ENCODE data around the gene ESM1.
"Not testable (repeated sequence)": the region's sequence is repeated elsewhere in the genome, so short reads cannot be mapped to it uniquely, and the experiment has no call there.

The ESM1 gene, protein sequence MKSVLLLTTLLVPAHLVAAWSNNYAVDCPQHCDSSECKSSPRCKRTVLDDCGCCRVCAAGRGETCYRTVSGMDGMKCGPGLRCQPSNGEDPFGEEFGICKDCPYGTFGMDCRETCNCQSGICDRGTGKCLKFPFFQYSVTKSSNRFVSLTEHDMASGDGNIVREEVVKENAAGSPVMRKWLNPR

DNA sequence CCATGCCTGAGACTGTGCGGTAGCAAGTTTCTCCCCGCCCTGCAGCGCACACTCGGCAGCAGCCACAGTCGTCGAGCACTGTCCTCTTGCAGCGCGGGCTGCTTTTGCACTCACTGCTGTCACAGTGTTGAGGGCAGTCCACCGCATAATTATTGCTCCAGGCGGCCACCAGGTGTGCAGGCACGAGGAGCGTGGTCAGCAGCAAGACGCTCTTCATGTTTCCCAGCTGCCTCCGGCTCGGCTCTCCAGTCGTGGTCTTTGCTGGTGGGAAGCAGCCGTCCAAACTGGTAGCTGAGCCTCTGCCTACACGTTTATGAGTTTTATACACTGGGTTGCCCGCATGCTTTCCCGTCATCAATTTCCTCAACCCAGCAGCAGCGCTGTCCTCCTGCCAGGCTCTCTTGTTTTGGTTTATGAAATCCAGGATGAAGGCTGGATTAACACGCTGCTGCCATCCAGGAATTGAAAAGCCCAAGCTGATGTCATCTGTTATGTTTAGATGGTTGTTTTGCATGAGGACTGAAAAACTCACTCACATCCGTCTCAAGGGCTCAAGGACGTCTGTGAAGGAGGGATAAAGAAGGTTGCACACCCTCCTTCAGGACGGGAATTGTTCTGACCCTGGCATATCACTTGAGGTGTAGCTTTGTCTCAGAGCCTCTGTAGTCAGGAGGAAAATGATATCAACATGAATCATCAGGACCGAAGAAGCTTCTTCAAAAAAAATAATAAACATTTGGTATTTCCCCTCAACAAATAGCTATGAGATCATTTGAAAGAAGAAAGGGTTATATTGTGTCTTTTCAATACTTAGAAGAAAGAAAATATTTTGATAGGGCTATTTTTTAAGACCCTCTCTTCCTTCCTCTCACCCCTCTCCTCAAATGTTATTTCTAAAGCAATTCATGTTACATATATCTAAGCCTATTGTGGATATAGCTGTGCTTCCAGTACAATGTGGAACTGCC is at the start of gene ESM1:
Gene ESM1, minus strand, starts transcription at position 293 of the 968 bp plus-strand sequence. Its CDS starts 76 bp downstream, at position 217.
- DNase-seq = no peak

DNA sequence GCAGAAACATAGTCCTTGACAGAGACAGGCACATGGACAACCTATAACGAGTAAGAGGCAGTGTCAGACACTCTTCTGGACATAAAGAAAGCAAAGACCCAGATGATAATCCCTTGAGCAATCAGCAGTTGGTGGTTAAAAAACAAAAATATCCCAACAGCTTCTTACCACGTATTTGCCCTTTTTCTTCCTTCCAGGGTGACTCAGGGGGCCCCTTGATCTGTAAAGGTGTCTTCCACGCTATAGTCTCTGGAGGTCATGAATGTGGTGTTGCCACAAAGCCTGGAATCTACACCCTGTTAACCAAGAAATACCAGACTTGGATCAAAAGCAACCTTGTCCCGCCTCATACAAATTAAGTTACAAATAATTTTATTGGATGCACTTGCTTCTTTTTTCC is 48.2 kb upstream of the ESM1 start:
- no peak for DNase-seq

DNA sequence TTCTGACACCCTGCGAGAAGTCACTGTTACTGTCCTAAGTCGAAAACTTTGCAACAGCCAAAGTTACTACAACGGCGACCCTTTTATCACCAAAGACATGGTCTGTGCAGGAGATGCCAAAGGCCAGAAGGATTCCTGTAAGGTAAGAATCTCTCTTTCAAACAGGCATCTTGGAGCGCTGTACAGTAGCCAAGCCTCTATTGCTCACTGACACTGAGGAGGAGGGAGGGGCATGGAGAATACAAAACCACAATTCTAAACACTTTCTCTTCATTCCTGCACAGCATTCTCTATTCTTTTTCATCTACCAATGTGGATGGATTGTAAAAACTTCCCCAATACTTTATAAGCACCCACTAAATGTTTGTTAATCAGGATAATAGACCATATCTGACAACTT is 46.1 kb upstream of the ESM1 start:
- DNase-seq = no peak

DNA sequence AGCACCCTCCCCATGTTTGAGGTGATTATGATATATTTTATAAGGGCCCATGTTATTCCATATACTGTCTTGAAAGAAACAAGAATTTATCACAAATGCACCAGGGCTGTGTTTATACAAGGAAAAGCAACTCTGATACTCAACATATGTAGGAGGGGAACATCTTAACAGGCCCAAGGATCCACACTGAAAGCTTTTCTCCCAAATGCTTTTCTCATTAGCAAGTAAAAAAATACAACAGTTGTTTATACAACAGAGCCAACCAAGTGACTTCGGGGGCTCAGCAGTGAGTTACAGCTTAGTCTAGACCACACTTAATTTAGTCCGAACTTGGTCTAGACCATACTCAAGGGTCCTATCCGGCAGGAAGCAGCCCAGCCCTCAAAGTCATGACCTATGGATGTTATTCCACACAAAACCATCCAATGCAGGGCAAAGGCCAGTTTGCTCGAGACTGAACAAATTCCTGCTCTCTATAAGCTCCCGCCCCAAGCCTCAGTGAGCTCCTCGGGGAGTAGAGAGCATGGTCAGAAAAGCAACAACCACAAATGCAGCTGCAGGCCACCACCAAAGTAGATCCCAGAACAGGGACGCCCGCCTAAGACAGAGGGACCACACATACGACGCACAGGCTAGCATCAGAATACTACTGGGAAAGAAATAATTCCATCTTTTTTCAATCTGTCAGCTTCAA is 45.4 kb upstream of the ESM1 start:
- no peak for DNase-seq

DNA sequence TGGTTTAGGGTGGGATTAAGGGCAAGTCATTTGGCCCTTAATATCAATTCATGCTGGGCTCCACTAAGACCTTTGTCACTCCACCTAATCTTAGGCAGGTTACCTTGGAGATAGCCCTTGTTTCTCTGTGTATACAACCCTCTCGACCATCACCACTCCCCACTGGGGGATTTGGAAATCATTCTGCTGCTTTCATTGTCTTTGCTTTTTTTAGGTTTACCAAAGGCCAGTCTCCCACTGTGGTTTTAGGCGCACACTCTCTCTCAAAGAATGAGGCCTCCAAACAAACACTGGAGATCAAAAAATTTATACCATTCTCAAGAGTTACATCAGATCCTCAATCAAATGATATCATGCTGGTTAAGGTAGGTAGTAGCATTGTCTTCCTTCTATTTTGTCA is 44.8 kb upstream of the ESM1 start:
- DNase-seq = no peak

DNA sequence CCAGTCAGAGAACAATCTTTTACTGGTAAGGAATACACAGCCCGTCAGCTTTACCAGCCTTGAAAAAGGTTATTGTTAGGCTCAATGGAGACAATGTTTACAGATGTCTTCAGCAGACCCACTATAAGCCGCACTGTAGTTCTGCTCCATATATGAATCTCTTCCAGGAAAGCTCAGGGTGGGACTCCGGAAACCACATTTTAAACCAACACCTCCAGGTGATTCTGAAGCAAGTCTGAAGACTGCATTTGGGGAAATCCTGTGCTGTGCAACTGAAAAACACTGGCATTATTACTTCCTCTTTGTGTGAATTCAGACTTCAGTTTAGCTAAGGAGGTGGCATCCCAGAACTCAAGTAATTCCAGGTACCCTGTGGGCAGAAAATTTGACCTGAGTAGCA is 42.2 kb upstream of the ESM1 start:
- DNase-seq = peak; percentile 16

DNA sequence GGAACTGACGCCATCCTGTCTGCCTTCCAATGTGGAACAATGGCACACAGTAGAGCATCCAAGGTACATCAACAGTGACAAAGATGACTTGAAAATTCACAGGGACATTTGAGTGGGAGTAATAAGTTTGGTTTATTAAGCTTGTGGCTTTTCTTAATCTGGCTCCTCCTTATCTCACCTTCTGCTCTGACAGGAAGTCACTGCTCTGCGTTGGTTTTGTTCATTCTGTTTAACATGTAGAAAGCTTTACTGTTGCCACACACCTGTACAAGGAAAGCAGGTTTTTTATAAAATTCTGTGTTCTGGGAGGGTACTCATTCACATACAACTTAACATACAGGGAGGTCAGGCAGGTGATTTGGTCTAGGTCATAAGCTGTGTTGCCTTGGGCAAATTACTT is 37.1 kb upstream of the ESM1 start:
- no peak for DNase-seq

DNA sequence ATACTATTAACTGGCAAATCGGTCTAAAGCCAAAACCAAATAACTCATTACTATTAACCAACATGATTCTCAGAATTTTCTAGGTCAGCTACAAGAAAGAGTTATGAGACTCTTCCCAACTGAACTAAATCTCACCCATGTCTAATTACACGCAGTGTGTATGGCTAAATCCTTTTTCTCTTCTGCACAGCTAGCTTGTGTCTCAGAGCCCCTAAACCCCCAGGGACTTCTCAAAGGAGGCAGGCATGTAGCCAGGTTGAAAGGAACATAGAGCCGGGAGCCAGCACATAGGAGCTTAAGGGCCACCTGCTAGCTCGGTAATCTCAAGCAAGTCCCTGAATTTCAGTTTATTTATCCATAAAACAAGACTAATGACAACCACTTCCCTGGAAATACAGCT is 36.4 kb upstream of the ESM1 start:
- no peak for DNase-seq

DNA sequence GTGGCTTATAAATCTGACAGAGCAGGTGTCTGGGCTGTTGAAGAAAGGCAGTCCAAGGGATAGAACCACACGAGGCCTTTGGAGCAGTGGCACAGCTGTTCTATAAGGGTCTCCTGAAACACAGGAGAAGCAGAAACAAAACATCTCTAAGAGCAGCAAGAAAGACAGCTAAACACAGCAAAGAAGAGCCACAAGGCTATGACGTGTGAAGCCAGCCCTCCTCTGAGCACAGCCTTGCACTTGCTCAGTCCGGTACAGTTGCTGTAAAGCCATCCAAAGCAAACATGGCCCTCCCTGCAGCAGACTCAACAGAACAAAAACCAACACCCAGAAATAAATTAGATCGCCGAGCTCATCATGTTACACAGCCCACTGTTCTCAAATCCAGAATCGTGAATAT is 36.0 kb upstream of the ESM1 start:
- DNase-seq = no peak

DNA sequence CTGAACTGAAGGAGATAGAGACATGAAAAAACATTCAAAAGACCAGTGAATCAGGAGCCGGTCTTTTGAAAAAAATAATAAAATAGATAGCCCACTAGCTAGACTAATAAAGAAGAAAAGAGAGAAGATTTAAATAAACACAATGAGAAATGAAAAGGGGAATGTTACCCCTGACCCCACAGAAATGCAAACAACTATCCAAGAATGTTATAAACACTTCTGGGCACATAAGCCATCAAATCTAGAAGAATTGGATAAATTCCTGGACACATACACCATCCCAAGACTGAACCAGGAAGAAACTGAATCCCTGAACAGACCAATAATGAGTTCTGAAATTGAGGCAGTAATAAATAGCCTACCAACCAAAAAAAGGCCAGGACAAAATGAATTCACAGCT is 24.8 kb upstream of the ESM1 start:
- not testable (repeated sequence) for DNase-seq

DNA sequence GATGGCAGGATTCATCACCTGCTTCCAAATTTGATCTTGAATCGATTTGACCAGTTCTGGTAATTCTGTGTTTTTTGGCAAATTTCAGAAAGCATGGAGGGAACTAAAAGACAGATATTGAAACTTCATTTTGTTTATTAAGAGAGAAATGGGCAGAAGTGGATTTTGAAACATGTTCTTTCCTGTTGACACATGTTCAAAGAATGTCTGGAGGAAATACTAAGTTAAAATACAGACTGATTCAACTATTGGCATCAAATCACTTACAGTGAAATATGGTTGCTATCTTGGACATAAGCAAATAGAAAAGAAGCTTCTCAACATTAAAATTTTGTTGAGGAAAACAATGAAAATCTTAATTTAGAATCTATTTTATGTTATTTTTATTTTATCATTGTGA is 19.3 kb upstream of the ESM1 start:
- DNase-seq = no peak

DNA sequence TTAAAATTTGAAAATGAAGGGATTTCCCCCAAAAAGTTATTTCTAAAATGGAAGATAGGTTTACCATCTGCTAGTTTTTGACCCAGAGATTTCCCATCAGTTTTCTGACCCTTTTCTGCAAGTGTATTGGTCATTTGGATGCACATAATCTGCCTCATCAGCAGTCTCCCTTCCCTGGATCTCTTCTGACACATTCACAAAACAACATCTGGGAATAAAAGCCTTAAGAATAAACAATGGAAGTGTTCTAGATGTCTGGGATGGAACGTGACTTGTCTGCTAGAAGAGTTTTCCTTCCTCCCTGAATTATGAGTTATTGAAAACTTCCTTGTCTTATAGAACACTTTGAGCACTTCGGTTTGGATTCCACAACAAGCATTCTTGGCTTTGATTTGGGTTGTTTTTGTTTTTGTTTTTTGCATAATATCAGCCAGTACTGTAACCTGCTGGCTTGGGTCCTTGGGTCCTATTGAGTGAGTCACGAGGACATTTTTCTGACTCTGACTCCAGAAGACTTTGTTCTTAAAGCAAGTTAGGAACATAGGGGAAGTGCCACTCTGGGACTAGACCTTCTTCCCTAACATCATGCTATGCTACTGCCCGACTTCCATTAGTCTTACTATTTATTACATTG is 18.2 kb upstream of the ESM1 start:
- DNase-seq = no peak

DNA sequence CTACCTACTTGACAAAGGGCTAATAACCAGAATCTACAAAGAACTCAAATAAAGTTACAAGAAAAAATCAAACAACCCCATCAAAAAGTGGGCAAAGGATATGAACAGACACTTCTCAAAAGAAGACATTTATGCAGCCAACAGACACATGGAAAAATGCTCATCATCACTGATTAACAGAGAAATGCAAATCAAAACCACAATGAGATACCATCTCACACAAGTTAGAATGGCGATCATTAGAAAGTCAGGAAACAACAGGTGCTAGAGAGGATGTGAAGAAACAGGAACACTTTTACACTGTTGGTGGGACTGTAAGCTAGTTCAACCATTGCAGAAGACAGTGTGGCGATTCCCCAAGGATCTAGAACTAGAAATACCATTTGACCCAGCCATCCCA is 16.8 kb upstream of the ESM1 start:
- not testable (repeated sequence) for DNase-seq

DNA sequence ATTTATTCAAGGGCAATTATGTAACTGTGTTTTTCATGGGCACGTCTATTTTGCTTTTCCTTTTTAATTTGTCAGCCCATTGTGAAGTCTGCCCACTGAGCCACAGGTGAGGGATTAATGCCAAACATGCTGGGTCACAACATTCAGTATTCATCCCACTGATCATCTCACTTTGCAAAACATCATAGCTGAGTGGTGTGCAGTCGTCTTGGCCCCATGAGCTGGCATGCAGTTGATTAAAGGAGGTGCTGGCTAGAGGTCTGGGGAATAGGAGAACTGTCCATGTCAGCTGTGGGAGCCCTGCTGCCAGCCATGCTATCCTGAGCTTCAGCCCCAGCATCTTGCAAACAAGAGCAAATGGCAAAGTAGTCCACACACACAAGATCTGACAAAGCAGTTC is 11.7 kb upstream of the ESM1 start:
- no peak for DNase-seq

DNA sequence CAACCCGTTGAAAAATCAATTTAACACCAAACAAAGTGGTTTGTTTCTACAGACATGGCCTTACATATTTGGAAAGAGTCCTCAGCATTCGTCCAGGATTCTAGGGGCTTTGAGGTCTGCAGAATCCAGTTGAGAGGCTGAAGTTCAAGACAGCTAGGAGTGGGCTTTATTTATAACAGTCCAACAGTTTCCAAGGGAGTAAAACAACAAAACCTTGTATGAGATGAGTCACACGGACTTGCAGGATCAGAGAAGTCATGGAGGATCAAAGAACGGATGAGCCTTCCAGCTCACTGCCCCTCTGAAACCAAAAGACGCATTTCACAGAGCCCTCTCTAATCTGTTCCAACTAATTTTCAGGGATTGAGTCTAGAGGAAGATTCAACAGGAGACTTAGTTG is 11.1 kb upstream of the ESM1 start:
- no peak for DNase-seq

DNA sequence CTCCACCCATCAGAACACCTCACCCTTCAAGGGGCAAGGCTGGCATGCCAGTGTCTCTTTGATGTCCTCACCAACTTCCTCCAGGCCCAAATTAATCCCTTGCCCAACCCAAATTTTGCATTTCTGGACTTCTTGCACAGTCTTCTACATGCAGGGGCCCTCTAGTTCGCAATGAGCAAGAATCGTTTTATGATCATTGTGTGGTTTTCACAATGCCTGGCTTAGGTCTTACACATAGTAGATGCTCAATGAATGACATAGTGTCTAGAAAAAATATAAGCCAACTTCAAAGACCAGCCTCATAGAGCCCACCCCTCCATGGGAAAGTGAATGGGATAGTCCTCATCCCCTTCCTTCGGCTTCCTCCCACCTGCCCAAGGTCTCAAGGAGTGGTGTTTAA is 9.8 kb upstream of the ESM1 start:
- DNase-seq = no peak

DNA sequence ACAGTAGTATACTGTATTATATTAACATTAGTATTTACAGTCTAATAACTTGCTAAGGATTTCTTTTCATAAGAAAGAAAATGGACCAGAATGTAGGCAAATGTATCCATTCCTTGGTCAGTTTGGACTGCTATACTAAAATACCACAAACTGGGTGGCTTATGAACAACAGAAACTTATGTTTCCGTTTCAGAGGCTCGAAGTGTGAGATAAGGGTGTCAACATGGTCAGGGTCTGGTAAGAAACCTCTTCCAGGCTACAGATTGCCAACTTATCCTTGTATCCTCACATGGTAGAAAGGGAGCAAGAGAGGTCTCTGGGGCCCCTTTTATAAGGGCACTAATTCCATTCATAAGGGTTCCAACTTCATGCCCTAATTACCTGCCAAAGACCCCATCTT is 9.2 kb upstream of the ESM1 start:
- DNase-seq = no peak

DNA sequence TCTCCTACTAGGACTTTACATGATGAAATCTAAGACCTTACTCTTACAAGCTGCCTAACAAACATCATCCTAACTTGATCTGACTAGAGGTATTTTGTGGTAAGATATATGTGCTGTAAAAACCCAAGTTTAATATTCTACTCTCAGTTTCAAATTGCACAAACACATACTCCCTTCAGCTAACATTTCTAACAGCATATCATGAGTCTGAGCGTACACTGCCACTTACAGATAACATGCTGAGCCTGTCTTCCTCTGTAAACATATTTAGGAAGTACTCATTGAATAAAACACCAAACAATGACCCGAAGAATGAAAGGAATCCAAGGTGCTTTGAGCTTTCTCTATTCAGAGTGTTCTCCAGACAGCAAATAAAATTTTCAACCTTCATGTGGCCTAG is 7.9 kb upstream of the ESM1 start:
- no peak for DNase-seq

DNA sequence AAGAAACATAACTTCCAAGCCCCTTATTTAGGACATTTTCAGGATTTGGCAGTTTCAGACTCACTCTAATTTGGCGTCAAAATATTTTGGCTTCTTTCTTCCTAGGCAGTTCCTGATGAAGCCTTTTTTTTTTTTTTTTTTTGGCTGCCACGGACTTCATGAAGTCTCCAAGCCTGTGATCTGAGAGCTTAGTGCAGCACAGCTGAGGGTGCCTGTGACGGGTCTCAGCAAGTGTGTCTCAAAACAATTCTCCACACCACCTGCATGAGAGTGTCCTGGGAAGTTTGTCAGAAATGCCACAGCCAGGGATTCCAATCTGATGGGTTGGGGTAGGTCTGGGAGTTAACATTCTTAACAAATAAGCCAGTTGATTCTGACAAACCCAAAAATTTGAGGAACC is 6.0 kb upstream of the ESM1 start:
- no peak for DNase-seq

DNA sequence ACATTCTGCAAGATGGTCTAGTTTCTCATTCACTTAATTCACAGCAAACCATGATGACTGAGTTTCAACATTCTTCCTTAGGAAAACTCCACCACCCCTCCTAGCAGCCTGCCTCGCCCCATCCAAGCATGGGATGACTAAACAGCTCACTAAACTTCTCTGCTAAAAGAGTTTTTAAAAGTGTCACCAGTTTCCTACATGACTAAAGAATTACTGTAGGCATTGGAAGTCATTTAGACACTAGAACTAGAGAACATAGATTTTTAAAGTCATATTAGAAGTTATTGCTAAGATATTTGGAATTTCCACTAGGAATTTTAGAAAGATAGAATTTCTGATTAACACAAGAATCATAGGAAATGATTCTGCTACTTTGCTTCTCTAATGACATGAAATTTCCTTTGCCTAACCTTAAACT is 5.5 kb upstream of the ESM1 start:
- no peak for DNase-seq

DNA sequence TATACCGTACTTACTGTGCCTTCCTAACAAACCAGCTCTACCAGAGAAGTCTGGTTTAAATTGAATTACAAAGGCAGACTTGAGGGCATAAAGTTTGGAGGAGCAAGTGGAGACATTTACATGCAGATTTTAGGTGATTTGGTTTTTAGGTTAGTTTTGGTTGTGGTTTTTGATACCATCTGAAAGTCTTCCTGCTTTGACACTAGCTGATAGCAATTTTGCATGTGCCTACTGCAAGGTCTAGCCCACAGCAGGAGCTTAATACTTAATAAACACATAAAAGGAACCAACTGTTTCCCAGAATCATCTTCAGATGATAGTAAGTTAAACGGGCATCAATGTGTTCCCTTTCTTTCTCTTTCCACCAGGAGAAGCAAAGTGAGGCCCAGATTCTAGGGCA is 3.4 kb upstream of the ESM1 start:
- no peak for DNase-seq

DNA sequence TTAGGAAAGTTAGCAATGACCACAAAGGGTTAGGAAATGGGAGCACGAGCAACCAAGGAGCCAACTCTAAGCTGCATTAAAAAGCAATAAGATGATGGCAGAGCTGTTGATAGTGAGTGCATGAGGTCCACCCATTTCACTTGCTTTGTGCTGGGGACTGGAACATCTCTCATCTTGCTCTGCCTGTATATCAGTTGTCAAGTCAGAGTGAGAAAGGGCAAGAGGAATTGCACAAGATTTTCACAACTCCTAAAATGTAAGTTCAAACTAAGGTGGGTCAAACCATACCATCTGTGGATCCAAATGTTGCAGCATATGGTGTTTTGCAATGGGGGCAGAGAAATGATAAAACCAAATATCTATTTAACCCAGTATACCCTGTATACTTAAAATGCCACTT is 2.8 kb upstream of the ESM1 start:
- DNase-seq = no peak

DNA sequence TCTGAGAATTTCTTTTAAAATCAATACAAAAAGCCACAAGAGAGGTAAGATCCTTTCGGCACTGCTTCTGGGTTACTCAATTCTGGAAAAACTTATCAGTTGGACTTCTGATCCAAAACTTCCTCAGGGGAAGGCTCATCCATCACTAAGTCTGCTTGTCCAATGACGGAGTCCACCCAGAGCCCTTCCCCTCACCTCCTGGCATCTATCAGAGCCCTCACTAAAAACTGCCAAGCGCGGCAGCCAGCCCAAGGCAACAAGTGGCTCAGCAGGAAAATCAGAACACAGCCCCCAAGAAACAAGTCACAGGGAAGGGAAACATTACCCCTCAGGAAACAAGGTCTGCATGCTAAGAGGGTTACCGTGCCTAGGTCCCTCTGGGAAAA is 869 bp upstream of the ESM1 start:
- DNase-seq = no peak

DNA sequence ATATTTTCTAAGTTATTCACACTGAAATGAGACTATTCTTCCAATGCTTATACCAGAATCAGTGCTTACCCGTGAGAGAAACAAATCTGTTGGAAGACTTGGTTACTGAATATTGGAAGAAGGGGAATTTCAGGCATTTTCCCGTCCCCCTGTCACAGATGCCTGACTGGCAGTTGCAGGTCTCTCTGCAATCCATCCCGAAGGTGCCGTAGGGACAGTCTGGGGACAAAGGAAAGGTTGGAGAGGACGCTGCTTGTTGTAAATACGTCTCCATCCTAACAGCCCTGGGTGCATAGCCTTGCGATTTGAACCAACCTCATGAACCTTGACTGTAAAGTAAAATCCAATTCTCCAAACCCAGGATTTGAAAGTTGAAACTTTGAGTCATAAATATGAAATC is 3.5 kb downstream of the ESM1 start:
- no peak for DNase-seq
